Fibroblast of peridontal ligament (primary cell): ENCODE data around the gene FRS2.
"Not testable (repeated sequence)": the region's sequence is repeated elsewhere in the genome, so short reads cannot be mapped to it uniquely, and the experiment has no call there.

Experiments used
- DNase-seq: peaks from one replicate; pipeline ENCODE4 v3.0.0-alpha.2; 2010; ENCODE audit errors: extremely low read depth

FRS2 gene

DNA sequence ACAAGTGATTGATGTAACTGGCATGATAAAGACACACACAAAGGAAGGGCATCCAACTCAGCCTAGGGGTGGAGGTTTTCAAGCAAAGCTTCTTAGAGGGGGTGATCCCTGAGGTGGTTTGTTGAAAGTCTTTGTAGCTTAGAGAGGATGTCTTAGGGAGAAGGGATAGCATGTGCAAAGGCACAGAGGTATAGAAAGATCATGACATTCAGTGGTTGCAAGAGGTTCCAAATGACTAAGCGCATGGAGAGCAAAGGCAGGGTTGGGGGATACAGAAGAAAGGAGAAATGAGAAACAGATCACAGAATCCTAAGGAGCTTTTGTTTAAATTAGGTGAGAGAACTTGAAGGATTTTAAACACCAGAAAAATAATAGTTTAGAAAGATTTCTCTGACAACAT, 109.9 kb downstream of the FRS2 start:
- no peak for DNase-seq

DNA sequence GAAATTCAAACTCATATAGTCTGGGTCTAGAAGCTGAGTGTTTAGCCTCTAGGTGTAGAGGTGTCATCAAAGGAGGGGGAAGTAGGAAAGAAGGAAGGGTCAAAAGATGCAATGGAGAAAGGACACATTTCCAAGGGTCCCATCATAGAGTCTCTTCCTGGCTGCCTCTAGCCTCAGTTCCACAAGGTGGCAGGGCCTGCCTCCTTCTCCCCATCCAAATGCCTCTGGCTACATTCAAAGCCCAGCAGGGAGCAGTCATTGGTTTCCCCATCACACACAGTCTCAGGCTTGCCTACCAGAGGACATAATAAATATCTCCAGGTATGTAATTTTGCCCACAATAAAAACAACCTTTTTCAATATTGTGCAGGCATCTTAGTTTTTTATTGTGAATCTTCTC, 113.0 kb downstream of the FRS2 start:
- no peak for DNase-seq

DNA sequence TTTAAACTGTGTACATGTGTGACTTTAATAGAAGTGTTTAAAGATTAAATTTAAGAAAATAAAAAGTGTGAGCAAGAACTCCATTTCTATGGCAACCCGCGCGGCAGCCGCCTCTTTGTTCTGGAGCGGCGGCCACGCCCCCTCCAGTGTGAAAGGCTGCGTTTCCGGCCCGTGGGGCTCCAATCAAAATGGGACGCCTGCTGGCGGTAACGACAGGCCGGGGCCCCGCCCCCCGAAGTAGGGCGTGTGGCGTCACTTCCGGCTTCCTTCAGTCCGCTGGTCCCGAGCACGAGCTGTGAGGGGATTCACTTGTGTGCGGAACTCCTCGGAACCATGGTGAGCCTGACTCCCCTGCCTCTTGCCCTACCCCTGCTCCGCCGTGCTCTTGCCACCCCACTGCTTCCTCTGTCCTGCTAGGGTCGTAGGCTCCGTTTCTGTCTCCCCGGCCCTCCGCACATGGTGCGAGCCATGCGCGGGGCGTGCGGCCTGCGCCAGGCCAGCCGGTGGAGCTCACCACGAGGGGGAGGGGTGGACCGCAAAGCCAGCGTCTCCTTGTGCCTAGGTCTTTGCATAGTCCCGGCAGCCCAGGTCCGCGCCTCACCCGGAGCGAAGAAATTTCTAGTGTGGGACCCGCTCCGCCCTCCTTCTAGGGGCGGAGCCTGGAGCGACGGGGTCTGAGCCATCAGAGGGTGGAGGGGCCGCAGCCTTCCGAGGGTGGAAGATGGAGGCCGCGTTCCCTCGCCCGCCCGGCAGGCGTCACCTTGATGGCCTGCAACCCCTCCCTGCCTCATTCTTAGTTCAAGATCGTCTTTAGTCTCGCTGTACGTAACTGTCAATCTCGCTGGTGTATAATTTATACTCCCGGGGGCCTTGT, 115.2 kb downstream of the FRS2 start, which contains the start of gene CCT2:
Gene CCT2, plus strand, starts transcription at position 271 of the 874 bp plus-strand sequence. Its CDS starts 63 bp downstream, at position 334.
- peak; percentile 92 for DNase-seq

DNA sequence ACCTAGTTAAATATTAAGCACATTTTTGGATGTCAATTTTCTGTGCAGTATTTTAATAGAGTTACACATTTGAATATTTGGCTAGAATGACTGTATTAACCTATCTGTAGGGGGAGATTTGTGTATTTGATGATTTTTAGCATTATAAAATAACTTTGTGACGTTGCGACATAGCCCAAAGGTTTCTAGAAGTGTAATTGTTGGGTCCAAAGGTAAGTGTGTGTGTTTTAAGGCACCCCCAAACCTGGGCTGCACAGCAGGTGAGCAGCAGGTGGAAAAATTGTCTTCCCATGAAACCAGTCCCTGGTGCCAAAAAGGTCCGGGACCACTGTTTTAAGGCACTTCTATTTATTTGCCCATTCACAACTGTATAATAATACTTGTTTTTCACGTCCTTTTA, 118.3 kb downstream of the FRS2 start:
- DNase-seq = no peak

DNA sequence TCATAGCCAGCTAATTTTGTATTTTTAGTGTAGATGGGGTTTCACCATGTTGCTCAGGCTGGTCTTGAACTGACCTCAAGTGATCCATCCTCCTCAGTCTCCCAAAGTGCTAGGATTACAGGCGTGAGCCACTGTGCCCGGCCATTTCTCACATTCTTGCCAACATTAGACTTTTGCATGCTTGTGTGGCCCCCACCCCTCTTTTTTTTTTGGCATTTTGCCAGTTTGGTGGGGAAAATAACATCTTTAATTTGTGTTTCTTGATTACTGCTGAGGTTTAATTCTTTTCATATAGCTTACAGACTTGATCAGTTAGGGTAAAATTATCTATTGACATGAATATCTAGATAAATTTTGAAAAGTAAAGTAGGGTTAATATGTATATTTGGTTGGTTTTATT, 118.9 kb downstream of the FRS2 start:
- DNase-seq = no peak

DNA sequence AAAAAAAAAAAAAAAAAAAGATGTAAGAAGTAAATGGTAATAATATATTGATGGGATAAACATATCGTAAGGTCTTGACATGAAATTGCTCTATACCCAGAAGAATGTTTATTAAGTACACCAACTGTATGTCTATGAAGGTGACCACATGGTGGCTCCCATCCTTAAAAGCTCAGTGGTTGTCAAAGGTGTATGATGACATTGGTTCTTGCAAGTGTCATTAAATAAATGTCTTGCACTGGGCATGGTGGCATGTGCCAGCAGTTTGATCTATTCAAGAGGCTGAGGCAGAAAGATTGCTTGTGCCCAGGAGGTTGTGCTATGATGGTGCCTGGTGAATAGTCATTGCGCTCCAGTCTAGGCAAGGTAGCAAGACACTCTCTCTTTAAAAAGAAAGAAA, 125.5 kb downstream of the FRS2 start:
- DNase-seq = no peak

DNA sequence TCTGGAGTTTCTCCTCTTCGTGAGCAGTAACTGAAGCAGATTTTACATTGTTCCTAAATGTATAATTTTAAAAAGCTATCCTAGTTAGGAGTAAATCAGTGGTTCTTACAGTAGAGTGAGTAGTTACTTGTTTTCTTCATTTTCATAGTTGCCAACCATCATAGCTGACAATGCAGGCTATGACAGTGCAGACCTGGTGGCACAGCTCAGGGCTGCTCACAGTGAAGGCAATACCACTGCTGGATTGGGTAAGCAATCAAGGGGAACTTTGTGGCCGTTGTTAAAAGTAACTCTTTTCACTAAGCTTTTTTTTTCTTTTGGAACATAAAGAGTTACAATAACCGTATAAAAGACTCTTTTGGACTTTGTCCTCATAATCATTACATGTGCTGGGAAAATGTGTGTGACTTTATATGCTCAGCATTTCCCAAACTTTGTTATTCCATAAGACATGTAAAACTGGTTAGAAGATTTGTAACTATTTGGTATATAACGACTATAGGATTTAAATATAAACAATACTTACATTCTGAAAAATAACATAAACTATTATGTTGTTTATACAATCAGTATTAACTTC, 128.1 kb downstream of the FRS2 start:
- no peak for DNase-seq

DNA sequence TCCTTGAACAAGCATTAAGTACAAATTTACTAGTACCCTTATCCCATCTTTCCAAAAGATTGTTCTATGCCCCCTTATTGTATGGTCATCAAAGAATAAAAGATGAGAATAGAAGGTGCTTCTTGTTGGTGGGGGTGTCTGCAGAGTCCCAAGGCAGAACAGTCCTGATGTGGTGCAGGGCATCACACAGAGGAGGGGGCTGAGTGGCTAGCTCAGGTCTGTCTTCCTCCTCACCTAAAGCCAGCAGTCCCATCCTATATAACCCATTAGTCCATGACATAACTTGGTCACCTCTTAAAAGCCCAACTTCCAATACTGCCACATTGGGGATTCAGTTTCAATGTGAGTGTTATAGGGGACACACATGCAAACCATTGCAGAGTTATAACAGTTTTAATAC, 130.6 kb downstream of the FRS2 start:
- DNase-seq = no peak

DNA sequence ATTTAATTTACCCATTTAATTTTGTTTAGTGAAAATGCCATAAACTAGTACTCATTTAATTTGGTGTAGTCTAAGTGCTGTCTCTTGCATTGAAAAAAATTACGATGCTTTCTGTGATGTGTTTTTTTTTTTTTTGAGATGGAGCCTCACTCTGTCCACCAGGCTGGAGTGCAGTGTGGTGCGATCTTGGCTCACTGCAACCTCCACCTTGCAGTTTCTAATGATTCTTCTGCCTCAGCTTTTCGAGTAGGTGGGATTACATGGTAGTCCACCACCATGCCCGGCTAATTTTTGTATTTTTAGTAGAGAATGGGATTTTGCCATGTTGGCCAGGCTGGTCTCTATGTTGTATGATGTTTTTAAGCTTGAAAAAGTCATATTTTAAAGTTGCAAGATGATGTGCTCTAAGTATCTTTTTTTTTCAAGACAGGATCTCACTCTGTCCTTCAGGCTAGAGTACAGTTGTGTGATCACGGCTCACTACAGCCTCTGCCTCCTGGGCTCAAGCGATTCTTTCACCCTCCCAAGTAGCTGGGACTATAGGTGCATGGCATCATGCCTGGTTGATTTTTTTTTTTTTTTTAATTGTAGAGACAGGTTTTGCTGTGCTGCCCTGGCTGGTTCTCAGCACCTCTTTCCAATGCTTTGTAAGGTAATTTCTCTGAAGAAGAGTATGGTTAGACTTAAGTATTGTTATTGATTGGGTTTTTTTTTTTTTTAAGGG, 131.9 kb downstream of the FRS2 start:
- no peak for DNase-seq

DNA sequence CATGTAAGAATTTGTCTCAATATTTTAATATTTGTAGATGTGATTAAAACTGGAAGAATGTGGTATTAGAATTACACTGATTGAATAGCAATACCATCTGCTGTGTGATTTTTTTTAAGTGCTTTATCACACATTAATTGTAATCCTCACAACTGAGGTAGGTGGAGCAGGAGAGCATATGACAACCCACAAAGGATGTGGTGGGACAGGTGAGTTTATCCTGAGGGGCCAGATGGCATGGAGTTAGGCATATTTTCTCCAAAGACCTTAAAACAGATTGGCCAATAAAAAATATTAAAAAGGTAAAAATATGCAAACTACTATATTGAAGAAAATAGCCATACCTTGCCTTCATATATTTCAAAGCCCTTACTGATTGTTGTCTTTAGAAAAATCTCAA, 132.8 kb downstream of the FRS2 start:
- DNase-seq = no peak

DNA sequence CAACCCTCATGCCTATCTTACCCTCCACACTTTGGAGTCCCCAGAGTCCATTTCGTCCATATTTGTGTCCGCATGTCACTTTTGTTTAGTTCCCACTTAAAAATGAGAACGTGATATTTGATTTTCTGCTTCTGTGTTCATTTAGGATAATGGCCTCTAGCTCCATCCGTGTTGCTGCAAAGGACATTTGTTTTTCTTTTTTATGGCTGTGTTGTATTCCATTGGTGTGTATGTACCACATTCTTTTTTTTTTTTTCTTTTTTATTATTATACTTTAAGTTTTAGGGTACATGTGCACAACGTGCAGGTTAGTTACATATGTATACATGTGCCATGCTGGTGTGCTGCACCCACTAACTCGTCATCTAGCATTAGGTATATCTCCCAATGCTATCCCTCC, 133.4 kb downstream of the FRS2 start:
- not testable (repeated sequence) for DNase-seq

DNA sequence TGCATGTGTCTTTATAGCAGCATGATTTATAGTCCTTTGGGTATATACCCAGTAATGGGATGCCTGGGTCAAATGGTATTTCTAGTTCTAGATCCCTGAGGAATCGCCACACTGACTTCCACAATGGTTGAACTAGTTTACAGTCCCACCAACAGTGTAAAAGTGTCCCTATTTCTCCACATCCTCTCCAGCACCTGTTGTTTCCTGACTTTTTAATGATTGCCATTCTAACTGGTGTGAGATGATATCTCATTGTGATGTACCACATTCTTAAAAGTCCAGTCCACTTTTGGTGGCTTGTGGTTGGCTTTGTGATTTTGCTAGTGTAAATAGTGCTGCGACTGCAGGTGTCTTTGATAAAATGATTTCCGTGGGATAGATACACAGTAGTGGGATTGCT, 134.1 kb downstream of the FRS2 start:
- DNase-seq = not testable (repeated sequence)

DNA sequence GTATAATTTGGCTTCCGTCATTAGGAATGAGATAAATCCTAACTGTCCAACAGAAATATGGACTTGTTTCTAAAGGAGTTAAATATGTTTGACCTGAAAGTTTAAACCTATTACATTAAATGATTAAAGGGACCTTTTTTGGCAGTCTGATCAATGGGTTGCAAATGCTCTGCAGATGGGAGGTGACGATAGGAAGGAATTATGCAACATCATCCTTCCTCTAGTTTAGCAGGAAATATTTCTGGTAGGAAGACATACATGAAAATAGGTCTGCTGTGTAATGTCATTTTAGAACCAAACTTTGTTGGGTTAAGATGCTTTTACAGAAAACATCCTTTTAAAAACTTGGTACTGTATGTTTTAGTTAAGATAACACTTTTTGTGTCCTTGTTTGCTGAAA, 137.9 kb downstream of the FRS2 start:
- DNase-seq = peak; percentile 4

DNA sequence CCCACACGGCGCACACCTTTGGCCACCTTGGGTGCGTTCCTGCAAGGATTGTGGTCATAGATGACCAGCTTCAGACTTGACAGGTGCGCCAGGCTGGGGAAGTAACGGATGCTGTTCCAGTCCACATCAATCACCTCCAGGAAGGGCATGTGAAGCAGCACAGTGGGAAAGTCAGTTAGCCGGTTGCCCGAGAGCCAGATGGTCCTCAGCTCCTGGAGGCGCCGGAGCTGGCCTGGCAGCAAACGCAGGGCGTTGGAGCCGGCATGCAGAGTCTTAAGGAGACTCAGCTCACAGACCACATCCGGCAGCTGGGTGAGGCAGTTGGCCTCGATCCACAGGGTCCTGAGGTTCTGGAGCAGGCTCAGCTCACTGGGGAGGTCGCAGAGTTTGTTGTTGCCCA, 139.9 kb downstream of the FRS2 start:
- DNase-seq = no peak

DNA sequence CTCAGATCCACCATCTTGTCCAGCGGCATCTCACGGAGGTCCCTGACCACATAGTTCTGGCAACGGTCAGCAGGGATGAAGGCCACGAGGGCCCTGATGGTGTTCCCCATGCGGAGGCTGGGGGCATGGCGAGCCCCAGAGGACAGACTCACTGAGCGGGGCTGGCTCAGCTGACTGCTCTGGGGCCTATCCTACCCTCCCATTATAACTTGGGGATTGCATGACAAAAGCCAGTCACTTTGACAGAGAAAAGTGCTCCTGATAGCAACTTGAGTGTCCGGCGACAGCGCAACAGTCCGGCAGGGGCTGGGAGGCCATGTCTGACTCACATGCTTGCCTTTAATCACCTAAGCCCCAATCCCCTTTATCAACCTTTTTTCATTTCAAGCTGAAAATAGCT, 140.5 kb downstream of the FRS2 start, which contains the start of gene LRRC10:
Gene LRRC10, minus strand, starts transcription at position 179 of the 400 bp plus-strand sequence. Its CDS starts 69 bp downstream, at position 110.
- DNase-seq = no peak

DNA sequence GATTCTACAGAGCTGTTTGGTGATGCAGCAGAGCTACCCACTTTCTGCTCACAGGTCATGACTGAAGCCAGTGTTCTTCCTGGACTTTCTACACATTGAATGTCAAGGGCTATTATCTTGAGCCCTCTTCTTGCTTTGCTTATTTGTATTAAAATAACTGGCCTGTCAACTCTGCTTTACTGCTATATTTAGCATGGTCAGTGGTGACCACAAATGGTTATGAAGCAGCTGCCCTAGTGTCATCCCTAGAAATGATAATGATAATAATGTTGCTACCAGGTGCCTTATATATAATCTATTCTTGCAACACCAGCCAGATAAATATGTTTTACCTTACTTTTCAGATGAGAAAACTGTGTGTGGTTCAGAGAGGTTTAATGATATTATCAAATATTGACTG, 143.2 kb downstream of the FRS2 start:
- DNase-seq = no peak

DNA sequence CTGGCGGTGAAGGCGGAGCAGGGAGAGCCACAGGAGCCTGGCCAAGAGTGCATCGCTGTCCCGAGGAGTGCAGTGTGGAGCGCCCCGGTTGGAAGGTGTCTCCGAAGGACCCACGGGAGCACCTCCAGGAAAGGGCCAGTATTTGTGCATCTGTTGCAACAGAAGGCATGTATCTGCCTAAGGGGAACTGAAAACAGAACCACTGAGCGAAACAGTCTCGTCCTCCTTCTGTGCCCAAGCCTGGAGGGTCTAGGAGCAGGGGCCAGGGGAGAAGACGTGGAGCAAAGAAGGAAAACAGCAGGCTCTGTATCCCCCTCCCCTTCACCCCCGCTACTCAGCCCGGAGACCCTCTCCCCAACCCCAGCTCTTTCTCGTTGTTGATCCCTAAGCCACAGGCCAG, 145.8 kb downstream of the FRS2 start:
- DNase-seq = no peak

DNA sequence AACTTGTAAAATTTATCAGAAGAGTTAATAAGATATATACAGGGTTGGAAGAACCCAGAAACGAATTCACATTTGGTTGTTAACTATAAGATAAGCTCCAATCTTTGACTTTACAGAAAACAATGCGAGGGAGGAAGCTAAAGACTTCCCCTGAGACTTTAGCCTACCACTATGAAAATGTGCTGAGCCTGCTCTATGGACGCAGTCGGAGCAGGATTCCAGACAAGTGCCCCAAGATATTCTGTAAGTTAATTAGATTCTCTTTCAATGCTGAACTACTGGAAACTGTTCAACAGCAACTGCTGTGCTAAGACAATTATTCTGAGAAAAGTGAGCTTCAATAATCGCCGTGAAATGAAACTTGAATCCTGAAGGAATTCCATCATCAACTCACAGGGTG, 148.9 kb downstream of the FRS2 start:
- DNase-seq = peak; percentile 16

DNA sequence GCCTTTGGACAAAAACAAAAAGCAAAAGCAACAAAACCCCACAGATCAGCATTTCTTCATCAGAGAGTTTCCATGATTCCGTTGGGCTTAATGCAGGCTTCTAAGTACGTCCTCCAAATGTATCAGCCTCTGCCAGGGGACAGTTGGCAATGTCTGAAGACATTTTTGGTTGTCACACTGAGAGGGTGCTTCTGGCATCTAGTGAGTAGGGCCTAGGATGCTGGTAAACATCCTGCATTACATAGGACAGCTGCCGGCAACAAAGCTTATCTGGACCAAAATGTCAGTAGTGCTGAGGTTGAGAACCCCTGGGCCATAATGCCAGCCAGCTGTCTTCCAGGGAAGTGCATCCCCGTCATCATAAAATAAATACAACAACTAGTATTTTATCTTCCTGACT, 149.9 kb downstream of the FRS2 start:
- DNase-seq = no peak

DNA sequence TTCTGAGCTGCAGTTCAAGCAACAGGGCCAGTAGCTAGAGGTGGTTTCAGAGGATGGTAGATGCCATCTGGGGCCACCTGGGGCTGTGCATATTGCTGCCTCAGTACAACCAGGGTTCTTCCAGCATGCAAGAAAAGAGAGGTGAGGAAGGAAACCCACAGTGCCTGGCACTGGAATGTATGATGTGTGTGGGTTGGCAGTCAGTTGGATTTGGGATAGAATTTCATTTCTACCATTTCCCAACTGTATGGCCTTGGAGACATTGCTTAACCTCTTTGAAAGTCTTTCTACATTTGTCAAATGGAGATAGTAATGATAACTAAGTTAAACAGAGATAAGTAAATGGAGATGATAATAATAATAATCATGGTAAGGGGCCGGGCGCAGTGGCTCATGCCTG, 150.7 kb downstream of the FRS2 start:
- peak; percentile 32 for DNase-seq

DNA sequence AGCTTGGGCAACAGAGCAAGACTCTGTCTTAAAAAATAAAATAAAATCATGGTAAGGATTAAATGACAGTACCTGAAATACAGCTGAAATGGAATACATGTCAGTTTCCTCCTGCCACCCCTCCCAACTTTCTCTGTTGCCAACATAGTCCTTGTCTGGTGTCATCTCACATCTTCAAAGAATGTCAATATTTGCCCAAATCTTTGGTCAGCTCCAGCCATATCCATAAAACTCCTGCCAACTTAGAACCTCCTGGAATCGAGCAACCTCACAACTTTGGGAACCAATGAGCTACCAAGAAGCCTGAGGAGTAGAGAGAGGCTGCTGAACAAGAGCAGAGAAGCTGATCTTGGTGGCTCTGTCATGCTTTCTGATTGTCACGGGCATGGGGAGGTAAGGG, 151.4 kb downstream of the FRS2 start:
- no peak for DNase-seq

DNA sequence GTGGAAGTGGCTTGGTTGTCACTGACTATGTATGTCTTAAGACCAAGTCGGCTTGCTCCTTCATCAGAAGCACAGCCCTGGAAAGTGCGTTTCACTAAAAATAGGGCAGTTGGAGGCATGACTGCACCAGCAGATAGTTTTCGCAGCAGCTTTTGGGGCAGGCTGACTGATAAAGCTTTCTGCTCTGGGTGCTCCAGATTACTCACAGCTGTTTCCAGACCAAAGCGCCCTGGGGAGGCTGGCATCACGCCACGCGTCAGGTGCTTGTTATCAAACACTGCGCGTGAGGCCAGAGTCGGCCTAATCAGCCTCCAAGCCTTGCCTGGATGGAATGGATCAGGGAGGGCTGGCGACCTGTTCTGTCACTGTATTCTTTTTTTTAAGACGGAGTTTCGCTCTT, 153.8 kb downstream of the FRS2 start:
- DNase-seq = no peak

DNA sequence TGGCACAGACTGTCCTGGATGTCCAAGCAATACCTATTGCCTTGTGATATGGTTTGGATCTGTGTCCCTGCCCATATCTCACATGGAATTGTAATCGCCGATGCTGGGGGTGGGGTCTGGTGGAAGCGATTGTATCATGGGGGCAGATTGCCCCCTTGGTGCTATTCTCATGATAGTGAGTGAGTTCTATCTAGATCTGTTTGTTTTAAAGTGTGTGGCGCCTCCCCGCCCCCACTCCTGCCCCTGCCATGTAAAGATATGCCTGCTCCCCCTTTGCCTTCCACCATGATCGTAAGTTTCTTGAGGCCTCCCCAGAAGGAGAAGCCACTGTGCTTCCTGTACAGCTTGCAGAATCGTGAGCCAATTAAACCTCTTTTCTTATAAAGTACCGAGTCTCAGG, 157.3 kb downstream of the FRS2 start:
- DNase-seq = no peak
